OCI-LY3 (cell line): Measurements from ENCODE around the gene PPM1N.

Source experiments
- H2AFZ ChIP-seq: fragments of 200-600, 300-600 bp; shearing (Covaris generic); 2 replicates; pipeline ENCODE4 v1.6.0; 2014; ENCODE audit warnings: antibody characterized with exemption, low read depth, low read length
- H3K27ac ChIP-seq: fragments of 200-600, 300-600 bp; sonication (generic); 2 replicates; pipeline ENCODE4 v1.5.1; 2014; ENCODE audit warnings: mild to moderate bottlenecking, low read length, moderate library complexity, mixed read lengths
- H3K27me3 ChIP-seq: fragments of 200-600, 300-600 bp; sonication (generic); 2 replicates; pipeline ENCODE4 v1.6.1; 2014; ENCODE audit warnings: low read depth, low read length, mixed read lengths
- H3K36me3 ChIP-seq: fragments of 200-600, 300-600 bp; sonication (generic); replicated peaks from 2 replicates; pipeline ENCODE3; 2014; ENCODE audit warnings: low read depth, low read length, mixed read lengths
- H3K4me1 ChIP-seq: fragments of 300-600, 200-600 bp; sonication (generic); 2 replicates; pipeline ENCODE4 v1.6.1; 2014; ENCODE audit warnings: low read length, mixed read lengths
- H3K4me2 ChIP-seq: fragments of 200-600, 300-600 bp; sonication (generic); 2 replicates; pipeline ENCODE4 v1.6.1; 2014; ENCODE audit warnings: low read length, mixed read lengths
- H3K4me3 ChIP-seq: fragments of 300-600, 200-600 bp; sonication (generic); 2 replicates; pipeline ENCODE4 v1.5.1; 2014; ENCODE audit warnings: antibody characterized with exemption, mild to moderate bottlenecking, low read length, moderate library complexity
- H3K79me2 ChIP-seq: fragments of 300-600, 200-600 bp; shearing (Covaris generic); 2 replicates; pipeline ENCODE4 v1.6.1; 2014; ENCODE audit warnings: mild to moderate bottlenecking, low read length, mixed read lengths
- H3K9ac ChIP-seq: fragments of 300-600, 200-600 bp; shearing (Covaris generic); 2 replicates; pipeline ENCODE4 v1.6.0; 2014; ENCODE audit warnings: mild to moderate bottlenecking, low read length, moderate library complexity
- H3K9me3 ChIP-seq: fragments of 200-600, 300-600 bp; shearing (Covaris generic); 2 replicates; pipeline ENCODE4 v1.6.1; 2014; ENCODE audit warnings: low read length, mixed read lengths; ENCODE audit not compliant: insufficient read depth
- H4K20me1 ChIP-seq: fragments of 200-600, 300-600 bp; sonication (generic); 2 replicates; pipeline ENCODE4 v1.6.1; 2016; ENCODE audit warnings: low read length, mixed read lengths; ENCODE audit not compliant: insufficient read depth
- EZH2phosphoT487 ChIP-seq: fragments of 200-600 bp; shearing (Covaris generic); IDR thresholded peaks from 2 replicates; pipeline ENCODE4 v1.6.1; 2018; ENCODE audit warnings: antibody characterized with exemption, mixed run types, low read depth
- TF ChIP-seq, protein P1 (sequence below): fragments of 200-600, 300-600 bp; sonication (generic); IDR thresholded peaks from 2 replicates; pipeline ENCODE4 v1.5.1; 2014; ENCODE audit warnings: antibody characterized with exemption, low read length, low read depth

PPM1N gene

GRCh38 chr19:45527731-45528130 lies 29.5 kb downstream of the PPM1N start:
- TF ChIP-seq, protein P1, sequence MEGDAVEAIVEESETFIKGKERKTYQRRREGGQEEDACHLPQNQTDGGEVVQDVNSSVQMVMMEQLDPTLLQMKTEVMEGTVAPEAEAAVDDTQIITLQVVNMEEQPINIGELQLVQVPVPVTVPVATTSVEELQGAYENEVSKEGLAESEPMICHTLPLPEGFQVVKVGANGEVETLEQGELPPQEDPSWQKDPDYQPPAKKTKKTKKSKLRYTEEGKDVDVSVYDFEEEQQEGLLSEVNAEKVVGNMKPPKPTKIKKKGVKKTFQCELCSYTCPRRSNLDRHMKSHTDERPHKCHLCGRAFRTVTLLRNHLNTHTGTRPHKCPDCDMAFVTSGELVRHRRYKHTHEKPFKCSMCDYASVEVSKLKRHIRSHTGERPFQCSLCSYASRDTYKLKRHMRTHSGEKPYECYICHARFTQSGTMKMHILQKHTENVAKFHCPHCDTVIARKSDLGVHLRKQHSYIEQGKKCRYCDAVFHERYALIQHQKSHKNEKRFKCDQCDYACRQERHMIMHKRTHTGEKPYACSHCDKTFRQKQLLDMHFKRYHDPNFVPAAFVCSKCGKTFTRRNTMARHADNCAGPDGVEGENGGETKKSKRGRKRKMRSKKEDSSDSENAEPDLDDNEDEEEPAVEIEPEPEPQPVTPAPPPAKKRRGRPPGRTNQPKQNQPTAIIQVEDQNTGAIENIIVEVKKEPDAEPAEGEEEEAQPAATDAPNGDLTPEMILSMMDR, result no peak
- TF ChIP-seq EZH2phosphoT487, result no peak
- no peaks in the 10 kb centered on the region for H4K20me1 ChIP-seq
- no peak overlapping the region for H2AFZ ChIP-seq
- H3K9me3 ChIP-seq, result no peaks in the 10 kb centered on the region
- H3K4me2 ChIP-seq, result no peak overlapping the region
- no peak overlapping the region for H3K4me3 ChIP-seq
- no peak overlapping the region for H3K27ac ChIP-seq
- peaks cover 17% of the 10 kb centered on the region for H3K4me1 ChIP-seq
- peaks cover 67% of the 10 kb centered on the region for H3K36me3 ChIP-seq
- no peaks in the 10 kb centered on the region for H3K27me3 ChIP-seq
- H3K79me2 ChIP-seq, result no peaks in the 10 kb centered on the region
- no peak overlapping the region for H3K9ac ChIP-seq

DNA sequence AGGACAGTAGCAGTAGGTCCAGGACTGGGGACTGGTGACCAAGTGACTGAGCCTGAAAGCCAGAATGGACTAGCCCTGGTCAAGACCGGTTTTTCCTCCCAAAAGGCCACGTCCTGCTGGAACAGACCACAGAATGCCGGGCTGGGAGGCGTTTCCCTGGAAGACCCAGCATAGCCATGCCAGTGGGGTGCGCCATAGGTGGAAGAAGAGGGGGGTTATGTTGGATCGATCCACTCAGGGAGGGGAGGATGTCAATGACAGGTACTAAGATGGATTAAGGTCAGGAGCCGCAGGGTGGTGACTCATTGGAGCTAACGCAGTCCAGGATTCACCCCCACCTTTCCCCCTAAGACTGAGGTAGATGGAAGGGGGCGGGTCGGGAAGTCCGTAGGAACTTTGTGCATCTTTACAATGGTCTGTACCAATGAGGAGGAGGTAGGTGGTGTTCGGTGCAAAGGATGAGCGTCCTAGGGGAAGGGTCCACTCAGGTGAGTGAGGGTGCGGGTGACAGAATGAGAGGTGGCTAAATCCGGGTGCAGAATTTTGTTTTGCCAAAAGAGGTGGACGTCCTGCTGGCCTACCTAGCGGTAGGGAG lies 30.0 kb downstream of the PPM1N start:
- peaks cover 65% of the 10 kb centered on the region for H3K36me3 ChIP-seq
- no peak overlapping the region for H2AFZ ChIP-seq
- H3K4me3 ChIP-seq, result no peak overlapping the region
- H3K4me2 ChIP-seq, result no peak overlapping the region
- H3K27me3 ChIP-seq, result no peaks in the 10 kb centered on the region
- no peaks in the 10 kb centered on the region for H3K9me3 ChIP-seq
- no peaks in the 10 kb centered on the region for H3K79me2 ChIP-seq
- H4K20me1 ChIP-seq, result no peaks in the 10 kb centered on the region
- H3K27ac ChIP-seq, result no peak overlapping the region
- peaks cover 15% of the 10 kb centered on the region for H3K4me1 ChIP-seq
- H3K9ac ChIP-seq, result no peak overlapping the region
- TF ChIP-seq EZH2phosphoT487, result no peak
- TF ChIP-seq, protein P1, result no peak

DNA sequence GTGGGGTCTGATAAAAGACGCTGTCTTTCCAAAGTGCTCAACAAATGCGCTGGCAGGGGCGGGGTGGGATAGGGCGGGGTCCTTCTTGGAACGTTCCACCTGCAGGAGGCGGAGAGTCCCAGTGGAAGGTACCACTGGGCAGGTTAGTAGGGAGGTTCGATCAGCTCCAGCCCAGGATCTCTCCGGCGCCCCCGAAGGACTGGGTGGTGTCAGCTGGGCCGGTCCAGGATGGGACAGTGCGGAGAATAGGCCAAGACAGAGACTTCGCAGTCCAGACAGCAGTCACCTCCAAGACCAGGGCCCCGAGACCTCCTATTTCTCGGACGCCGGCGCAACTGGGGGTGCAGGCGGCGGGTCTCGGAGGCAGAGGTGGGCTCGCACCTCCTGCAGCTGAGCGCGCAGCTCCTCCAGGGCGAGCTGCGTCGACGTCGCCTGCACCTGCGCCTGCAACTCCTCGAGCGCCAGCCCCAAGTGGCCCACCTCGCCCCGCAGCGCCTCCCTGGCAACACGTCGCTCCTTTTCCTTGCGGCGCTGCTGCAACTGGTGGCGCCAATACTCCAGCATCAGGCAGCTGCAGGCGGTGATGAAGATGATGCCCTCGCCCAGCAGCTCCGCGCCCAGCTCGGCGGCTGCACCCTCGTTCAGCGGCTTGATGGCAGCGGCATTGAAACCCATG lies 30.6 kb downstream of the PPM1N start:
- no peak overlapping the region for H2AFZ ChIP-seq
- no peak overlapping the region for H3K4me2 ChIP-seq
- no peak overlapping the region for H3K4me3 ChIP-seq
- H4K20me1 ChIP-seq, result no peaks in the 10 kb centered on the region
- no peaks in the 10 kb centered on the region for H3K79me2 ChIP-seq
- no peaks in the 10 kb centered on the region for H3K9me3 ChIP-seq
- peaks cover 12% of the 10 kb centered on the region for H3K4me1 ChIP-seq
- H3K9ac ChIP-seq, result no peak overlapping the region
- peaks cover 63% of the 10 kb centered on the region for H3K36me3 ChIP-seq
- no peak for TF ChIP-seq EZH2phosphoT487
- TF ChIP-seq, protein P1, result no peak
- H3K27ac ChIP-seq, result no peak overlapping the region
- H3K27me3 ChIP-seq, result no peaks in the 10 kb centered on the region

DNA sequence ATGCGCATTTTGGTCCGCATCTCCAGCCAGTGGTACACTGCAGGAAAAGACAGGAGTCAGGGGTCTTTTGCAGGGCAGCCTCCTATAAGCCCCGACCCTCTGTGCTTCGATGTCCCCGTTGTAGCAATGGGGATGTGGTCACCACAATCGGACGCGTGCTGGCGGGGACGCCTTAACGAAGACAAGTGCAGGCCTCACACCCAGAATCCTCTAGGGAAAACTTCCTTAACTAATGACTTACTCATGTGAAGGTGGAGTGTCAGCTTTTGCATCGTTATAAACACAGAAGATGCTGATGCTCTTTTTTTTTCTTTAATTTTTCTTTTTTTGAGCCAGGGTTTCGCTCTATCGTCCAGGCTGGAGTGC lies 31.2 kb downstream of the PPM1N start:
- Histone ChIP-seq H3K4me3 (no peak overlapping the region), H3K27me3 (no peaks in the 10 kb centered on the region), H3K27ac (no peak overlapping the region), H3K9me3 (no peaks in the 10 kb centered on the region), H3K4me2 (no peak overlapping the region), H3K4me1 (peaks cover 12% of the 10 kb centered on the region), H3K79me2 (no peaks in the 10 kb centered on the region), H3K9ac (no peak overlapping the region), H4K20me1 (no peaks in the 10 kb centered on the region), H2AFZ (no peak overlapping the region), H3K36me3 (peaks cover 58% of the 10 kb centered on the region)
- TF ChIP-seq, protein P1, result no peak
- TF ChIP-seq EZH2phosphoT487, result no peak
